Measurements from ENCODE around the gene HMOX2. TPM values are rescaled to one million over a fixed set of nuclear protein-coding genes. Genes with fewer than 3 reads are reported as not detected.

The HMOX2 gene
- total RNA-seq, 1 donor, result 26.7 TPM

DNA sequence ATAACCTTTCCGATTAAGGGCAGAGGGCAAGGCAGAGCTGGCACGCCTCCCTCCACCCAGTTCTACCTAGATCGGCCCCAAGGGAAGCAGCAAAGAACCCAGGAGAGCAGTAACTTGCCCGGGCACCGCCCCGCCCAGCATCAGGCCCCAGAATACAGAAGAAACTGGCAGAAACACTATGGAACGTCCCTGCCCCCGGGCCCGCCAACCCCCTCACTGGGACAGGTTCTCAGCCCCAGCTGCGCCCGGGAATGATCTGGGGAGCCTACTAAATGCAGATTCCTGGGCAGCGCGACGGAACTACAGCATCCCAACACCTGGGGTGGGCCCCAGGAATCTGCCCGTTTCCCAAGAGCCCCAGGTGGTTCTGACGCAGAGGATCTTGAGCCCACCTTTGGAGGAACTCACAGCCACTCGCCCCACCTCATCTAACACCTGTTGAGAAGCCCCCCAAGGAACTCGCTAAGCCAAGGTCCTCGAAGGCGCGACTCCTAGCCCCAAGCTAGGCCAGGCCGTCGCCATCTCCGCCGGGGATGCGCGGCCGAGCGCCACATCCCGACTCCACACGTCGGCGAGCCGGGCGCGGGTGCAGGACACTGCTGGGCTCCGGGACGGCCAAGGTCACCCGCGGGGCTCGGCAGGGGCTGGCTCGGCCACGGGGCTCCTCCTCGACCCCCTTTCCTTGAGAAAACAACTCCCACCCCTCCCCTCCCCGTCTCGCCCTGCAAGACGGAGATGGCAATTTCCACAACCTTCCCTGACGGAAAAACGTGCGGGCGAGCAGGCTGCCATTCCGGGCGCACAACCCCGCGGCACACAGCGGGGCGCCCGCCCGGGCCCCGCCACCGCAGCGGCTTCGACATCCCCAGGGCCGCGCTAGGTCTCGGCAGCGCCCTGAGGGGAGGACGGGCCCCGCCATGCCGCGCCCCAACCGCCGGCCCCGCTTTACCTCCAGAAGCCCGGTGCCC, 61.5 kb downstream of the HMOX2 start:
- H3K27me3 ChIP-seq (ENCODE audit: insufficient read depth, low read length), result no peaks in the 10 kb centered on the region
- no peaks in the 10 kb centered on the region for H3K9me3 ChIP-seq (ENCODE audit: low read depth, low read length)
- H3K4me3 ChIP-seq (ENCODE audit: low read length), result peak overlapping the region; percentile 57
- H3K4me1 ChIP-seq (ENCODE audit: insufficient read depth, low read length), result peaks cover 34% of the 10 kb centered on the region

DNA sequence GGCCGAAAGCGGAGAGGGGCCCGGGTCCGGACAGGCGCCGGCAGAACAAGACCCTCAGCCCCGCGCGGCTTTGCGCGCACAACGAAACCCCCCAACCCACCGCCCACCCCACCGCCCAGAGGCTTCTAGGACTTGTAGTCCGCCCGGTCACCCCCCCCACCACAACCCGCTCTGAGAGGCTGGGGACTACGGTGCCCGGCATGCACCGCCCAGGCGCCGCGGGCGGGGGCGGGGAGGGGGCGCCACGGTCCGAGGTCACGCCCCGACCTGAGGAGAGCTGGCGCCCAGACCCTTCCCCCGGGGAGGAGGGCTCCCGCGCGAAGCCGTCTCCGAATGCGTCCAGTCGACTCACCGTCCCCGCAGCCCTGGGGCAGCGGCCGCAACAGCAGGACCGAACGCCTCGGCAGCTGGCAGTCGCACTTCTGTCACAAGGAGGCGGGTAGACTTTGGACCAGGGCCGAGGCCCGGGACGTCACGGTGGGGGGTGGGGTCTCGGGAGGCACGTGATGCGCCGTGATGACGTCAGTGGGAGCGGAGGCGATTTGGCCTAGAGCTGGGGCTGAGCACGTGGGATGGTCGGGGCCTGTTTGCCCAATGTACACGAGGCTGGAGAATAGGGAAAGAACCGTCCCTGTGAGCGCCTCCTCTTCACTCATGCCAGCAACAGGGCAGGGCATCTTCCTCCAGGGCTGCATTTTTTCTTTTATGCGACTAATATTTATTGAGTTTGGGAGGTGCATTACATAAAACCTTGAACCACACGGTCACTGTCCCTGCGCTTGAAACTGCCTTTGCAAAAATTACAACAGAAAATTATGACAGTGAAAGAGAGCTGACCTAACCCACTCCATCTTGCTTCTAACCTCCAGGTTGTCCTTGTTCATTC, 62.4 kb downstream of the HMOX2 start, which contains the start of gene CDIP1:
Gene CDIP1, minus strand, starts transcription at position 424 of the 886 bp plus-strand sequence. CDS start 24,643 bp downstream, outside the sequence.
- H3K4me3 ChIP-seq (ENCODE audit: low read length), result peak within 1 kb of the TSS; percentile 57
- H3K27me3 ChIP-seq (ENCODE audit: insufficient read depth, low read length), result no peaks in the 10 kb centered on the region
- no peaks in the 10 kb centered on the region for H3K9me3 ChIP-seq (ENCODE audit: low read depth, low read length)
- peaks cover 34% of the 10 kb centered on the region for H3K4me1 ChIP-seq (ENCODE audit: insufficient read depth, low read length)

DNA sequence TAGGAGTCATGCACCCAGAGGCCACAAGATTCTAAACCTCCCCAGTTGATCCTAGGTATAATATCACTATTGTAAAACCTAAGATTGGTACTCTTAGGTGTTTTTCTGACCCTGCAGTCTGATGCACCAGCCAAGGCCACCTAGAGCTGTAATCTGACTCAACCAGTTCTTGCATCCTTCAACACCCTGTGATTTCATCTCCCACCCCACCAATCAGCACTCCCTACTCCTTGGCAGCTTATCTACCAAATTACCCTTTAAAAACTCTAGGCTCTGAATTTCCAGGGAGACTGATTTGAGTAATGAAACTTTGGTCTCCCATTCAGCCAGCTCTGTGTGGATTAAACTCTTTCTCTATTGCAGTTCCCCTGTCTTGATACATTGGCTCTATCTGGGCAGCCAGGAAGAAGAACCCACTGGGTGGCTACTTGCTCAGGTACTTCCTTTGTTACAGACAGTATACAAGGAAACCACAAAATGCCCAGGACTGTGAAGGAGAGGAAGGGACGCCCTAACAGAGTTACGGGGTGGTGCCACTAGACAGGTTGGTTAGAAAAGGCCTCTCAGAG, 63.6 kb downstream of the HMOX2 start:
- H3K4me1 ChIP-seq (ENCODE audit: insufficient read depth, low read length), result peaks cover 25% of the 10 kb centered on the region
- no peak overlapping the region for H3K4me3 ChIP-seq (ENCODE audit: low read length)
- H3K9me3 ChIP-seq (ENCODE audit: low read depth, low read length), result no peaks in the 10 kb centered on the region
- H3K27me3 ChIP-seq (ENCODE audit: insufficient read depth, low read length), result no peaks in the 10 kb centered on the region

DNA sequence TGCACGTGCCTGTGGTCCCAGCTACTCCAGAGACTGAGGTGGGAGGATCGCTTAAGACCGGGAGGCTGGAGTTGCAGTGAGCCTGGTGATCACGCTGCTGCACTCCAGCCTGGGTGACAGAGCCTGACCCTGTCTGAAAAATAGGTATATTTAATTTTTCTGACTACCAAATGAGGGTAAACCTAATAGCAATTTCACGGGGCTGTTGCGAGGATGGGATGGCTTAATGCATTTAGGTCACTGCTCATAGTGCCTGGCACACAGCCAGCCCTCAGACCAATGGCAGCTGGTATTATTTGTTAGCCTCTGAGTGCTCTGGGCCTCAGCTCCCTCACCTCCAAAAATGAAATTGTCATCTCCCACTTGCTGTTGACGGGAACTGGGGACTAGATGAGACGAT, 68.3 kb downstream of the HMOX2 start:
- H3K4me3 ChIP-seq (ENCODE audit: low read length), result no peak overlapping the region
- no peaks in the 10 kb centered on the region for H3K4me1 ChIP-seq (ENCODE audit: insufficient read depth, low read length)
- no peaks in the 10 kb centered on the region for H3K9me3 ChIP-seq (ENCODE audit: low read depth, low read length)
- H3K27me3 ChIP-seq (ENCODE audit: insufficient read depth, low read length), result no peaks in the 10 kb centered on the region

DNA sequence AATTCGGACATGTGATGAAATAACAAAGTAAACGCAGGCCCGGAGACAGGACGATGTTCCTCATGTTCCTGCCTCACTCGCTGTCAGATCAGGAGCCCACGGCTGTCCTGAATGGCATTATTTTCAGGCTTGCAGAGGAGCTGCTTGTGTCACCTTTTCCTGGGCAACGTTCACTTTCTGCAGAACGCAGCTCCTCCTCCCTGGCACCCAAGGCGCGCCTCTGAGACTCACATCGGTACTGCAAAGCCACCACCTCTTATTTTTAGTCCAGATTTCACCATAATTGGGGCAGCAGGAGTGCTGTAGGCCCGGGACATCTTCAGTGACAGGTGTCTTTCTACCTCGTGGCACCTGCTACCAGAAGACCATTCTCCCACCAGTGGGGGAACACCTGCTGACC, 71.9 kb downstream of the HMOX2 start:
- H3K27me3 ChIP-seq (ENCODE audit: insufficient read depth, low read length), result no peaks in the 10 kb centered on the region
- H3K9me3 ChIP-seq (ENCODE audit: low read depth, low read length), result no peaks in the 10 kb centered on the region
- no peaks in the 10 kb centered on the region for H3K4me1 ChIP-seq (ENCODE audit: insufficient read depth, low read length)
- H3K4me3 ChIP-seq (ENCODE audit: low read length), result no peak overlapping the region

DNA sequence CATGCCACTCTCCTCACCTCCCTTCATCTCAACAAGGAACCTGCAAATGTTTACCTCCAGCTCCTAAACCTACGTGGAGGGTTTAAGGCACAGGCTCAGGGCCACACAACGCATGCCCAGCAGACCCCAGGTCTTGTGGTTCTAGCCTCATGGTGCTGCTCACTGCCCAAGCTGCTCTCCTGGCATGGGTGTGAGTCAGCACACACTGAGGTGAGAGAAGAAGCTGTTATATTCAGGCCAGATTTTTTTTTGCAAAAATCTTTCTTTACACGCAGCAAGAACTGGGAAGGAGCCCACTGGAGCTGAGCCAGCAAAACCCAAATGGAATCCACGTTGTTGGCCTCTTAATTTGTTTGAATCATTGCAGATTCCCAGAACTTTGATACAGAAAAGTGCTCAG, 74.4 kb downstream of the HMOX2 start:
- Histone ChIP-seq H3K9me3 (ENCODE audit: low read depth, low read length) (no peaks in the 10 kb centered on the region), H3K4me1 (ENCODE audit: insufficient read depth, low read length) (no peaks in the 10 kb centered on the region), H3K27me3 (ENCODE audit: insufficient read depth, low read length) (no peaks in the 10 kb centered on the region), H3K4me3 (ENCODE audit: low read length) (no peak overlapping the region)

DNA sequence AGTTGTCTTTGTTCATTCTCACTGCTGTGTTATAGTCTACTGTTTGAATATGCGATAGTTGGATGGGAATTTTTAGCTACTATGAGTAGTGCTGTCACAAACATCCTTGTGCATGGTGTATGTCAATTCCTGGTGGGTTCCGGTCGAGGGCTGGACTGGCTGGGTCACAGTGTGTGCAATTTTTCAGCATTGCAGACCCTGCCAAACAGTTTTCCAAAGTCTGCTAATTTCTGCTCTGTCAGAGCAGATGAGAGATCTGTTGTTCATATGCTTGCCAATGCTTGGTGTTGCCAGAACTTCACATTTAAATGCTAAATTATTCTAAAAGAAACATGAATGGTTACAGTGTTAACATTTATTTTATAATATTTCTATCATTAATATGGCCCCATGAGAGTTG, 76.3 kb downstream of the HMOX2 start:
- H3K27me3 ChIP-seq (ENCODE audit: insufficient read depth, low read length), result no peaks in the 10 kb centered on the region
- H3K4me1 ChIP-seq (ENCODE audit: insufficient read depth, low read length), result no peaks in the 10 kb centered on the region
- no peaks in the 10 kb centered on the region for H3K9me3 ChIP-seq (ENCODE audit: low read depth, low read length)
- no peak overlapping the region for H3K4me3 ChIP-seq (ENCODE audit: low read length)

DNA sequence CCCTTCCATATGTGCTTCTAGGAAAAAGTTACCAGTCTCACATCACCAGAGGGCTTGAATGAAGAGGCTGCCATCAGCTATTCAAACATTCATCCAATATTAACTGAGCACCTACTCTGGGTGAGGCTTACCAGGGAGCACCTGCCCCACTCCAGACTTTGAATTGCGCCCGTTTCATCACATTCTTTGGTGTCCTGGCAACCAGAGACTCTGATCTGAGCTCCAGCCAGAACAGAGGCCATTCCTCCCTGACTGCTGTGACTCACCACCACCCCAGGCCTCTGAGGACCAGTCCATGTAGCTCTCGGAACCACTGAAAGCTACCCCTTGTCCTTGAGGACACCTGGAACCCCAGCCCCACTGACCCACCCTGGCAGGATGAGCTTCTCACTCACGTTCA, 79.9 kb downstream of the HMOX2 start, which contains the start of gene C16orf96:
Gene C16orf96, plus strand, starts transcription at position 229 of the 400 bp plus-strand sequence. Its CDS starts 150 bp downstream, at position 379.
- no peak within 1 kb of the TSS for H3K4me3 ChIP-seq (ENCODE audit: low read length)
- no peaks in the 10 kb centered on the region for H3K9me3 ChIP-seq (ENCODE audit: low read depth, low read length)
- no peaks in the 10 kb centered on the region for H3K27me3 ChIP-seq (ENCODE audit: insufficient read depth, low read length)
- no peaks in the 10 kb centered on the region for H3K4me1 ChIP-seq (ENCODE audit: insufficient read depth, low read length)

DNA sequence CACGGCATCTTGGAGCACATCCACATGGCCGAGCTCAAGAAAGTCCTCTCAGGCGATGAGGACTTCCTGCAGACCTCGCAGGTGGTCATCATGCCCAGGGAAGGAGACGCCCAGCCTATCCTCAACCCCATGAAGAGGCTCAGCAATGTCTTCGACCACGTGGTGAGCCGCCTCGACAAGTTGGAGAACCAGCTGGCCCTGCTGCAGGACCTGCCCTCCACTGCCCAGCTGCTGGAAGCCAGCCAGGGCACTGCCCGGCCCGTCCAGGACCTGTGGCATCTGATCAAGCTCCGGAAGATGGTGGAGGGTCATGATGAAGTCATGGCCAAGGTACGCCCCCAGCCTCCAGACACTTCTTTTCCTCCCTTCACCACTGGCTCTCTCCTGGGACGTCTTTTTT, 80.4 kb downstream of the HMOX2 start:
- no peaks in the 10 kb centered on the region for H3K27me3 ChIP-seq (ENCODE audit: insufficient read depth, low read length)
- no peaks in the 10 kb centered on the region for H3K9me3 ChIP-seq (ENCODE audit: low read depth, low read length)
- no peaks in the 10 kb centered on the region for H3K4me1 ChIP-seq (ENCODE audit: insufficient read depth, low read length)
- no peak overlapping the region for H3K4me3 ChIP-seq (ENCODE audit: low read length)

DNA sequence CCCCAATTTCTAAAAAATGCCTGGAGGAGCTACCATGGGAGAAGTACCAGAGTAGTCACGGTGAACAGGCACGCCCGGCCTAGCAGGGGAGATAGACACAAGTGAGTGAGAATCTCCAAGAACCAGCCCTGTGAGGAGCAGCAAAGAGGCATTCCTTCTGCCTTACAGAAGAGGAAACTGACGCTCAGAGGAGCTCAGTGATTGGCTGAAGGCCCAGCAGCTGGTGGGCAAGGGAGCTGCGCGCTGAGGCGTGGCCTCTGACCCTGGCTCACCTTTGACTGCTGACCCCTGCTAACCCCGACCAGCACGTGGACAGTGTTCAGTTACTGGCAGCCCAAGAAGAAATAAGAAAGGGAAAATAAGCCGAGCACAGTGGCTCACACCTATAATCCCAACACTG, 81.8 kb downstream of the HMOX2 start:
- Histone ChIP-seq H3K4me3 (ENCODE audit: low read length) (no peak overlapping the region), H3K9me3 (ENCODE audit: low read depth, low read length) (no peaks in the 10 kb centered on the region), H3K4me1 (ENCODE audit: insufficient read depth, low read length) (no peaks in the 10 kb centered on the region), H3K27me3 (ENCODE audit: insufficient read depth, low read length) (no peaks in the 10 kb centered on the region)

Other genes starting within 250 kb of the HMOX2 start
- under 0.01 TPM for gene SRL, start 234.3 kb upstream of the HMOX2 start, total RNA-seq
- 5.8 TPM for gene TFAP4, start 203.4 kb upstream of the HMOX2 start, total RNA-seq
- gene GLIS2, start 160.3 kb upstream of the HMOX2 start, total RNA-seq, result under 0.01 TPM
- gene PAM16, start 125.1 kb upstream of the HMOX2 start, total RNA-seq, result 5.4 TPM
- 0.31 TPM for gene VASN, start 104.5 kb upstream of the HMOX2 start, total RNA-seq
- 235 TPM for gene CORO7, start 59.8 kb upstream of the HMOX2 start, total RNA-seq
- 8.4 TPM for gene DNAJA3, start 50.5 kb upstream of the HMOX2 start, total RNA-seq
- gene NMRAL1, start 1.8 kb upstream of the HMOX2 start, total RNA-seq, result 24.8 TPM
- gene CDIP1, start 62.4 kb downstream of the HMOX2 start, total RNA-seq, result 8.0 TPM
- 0.42 TPM for gene C16orf96, start 79.9 kb downstream of the HMOX2 start, total RNA-seq
- 7.9 TPM for gene UBALD1, start 138.5 kb downstream of the HMOX2 start, total RNA-seq
- gene MGRN1, start 148.4 kb downstream of the HMOX2 start, total RNA-seq, result 40.8 TPM
- 28.0 TPM for gene NUDT16L1, start 217.2 kb downstream of the HMOX2 start, total RNA-seq